Esophagus muscularis mucosa (tissue), 4 donors: Measurements from ENCODE around the gene ADAM8. TPM values are rescaled to one million over a fixed set of nuclear protein-coding genes. Genes with fewer than 3 reads are reported as not detected.

ENCODE experiments used
- DNase-seq: peaks from one replicate; pipeline ENCODE4 v3.0.0-alpha.2; 2017; ENCODE audit errors: extremely low spot score
- H3K27ac ChIP-seq, 4 donors: fragments of 200-600 bp; sonication (generic); replicated peaks in 1 of 4; 1 replicate in 3 of 4; 2 replicates in 1 of 4; pipeline ENCODE4 v1.5.1; 2016 to 2019; ENCODE audit warnings: mild to moderate bottlenecking in 1 of 4
- H3K27me3 ChIP-seq, 4 donors: fragments of 200-600 bp; sonication (generic); one replicate each; pipeline versions ENCODE4 v1.5.1 to v1.6.0; 2016 to 2019
- H3K36me3 ChIP-seq, 4 donors: fragments of 200-600 bp; sonication (generic); one replicate each; pipeline ENCODE4 v1.5.1; 2016 to 2019
- H3K4me1 ChIP-seq, 4 donors: fragments of 200-600 bp; sonication (generic); one replicate each; pipeline ENCODE4 v1.5.1; 2016 to 2019
- H3K4me3 ChIP-seq, 4 donors: fragments of 200-600 bp; sonication (generic); 1 replicate in 2 of 4; 2 replicates in 2 of 4; pipeline ENCODE4 v1.5.1; 2016 to 2019; ENCODE audit warnings: mild to moderate bottlenecking in 4 of 4, moderate library complexity in 1 of 4
- H3K9me3 ChIP-seq, 4 donors: fragments of 200-600 bp; sonication (generic); 1 replicate in 3 of 4; 2 replicates in 1 of 4; pipeline ENCODE4 v1.5.1; 2016 to 2019
- CTCF ChIP-seq, 3 experiments: fragments of 200-600 bp in 2 of 3; fragments of 450-650 bp in 1 of 3; sonication (generic) in 2 of 3; IDR thresholded peaks; one replicate each; pipeline ENCODE4 v1.5.1; 2017 to 2019; ENCODE audit warnings: antibody characterized with exemption in 3 of 3, mild to moderate bottlenecking in 2 of 3, moderate library complexity in 1 of 3
- EP300 ChIP-seq: sonication (generic); formaldehyde crosslinking; IDR thresholded peaks from one replicate; pipeline ENCODE4 v1.6.1; 2017; ENCODE audit warnings: antibody characterized with exemption
- POLR2A ChIP-seq: fragments of 450-650 bp; IDR thresholded peaks from one replicate; pipeline ENCODE4 v1.6.1; 2017; ENCODE audit warnings: antibody characterized with exemption, moderate library complexity, mild to moderate bottlenecking, low read depth
- POLR2AphosphoS5 ChIP-seq, 2 donors: sonication (generic); formaldehyde crosslinking; IDR thresholded peaks; one replicate each; pipeline ENCODE4 v1.6.1; 2017; ENCODE audit warnings: antibody characterized with exemption in 2 of 2
- WGBS: methylation state at CpG from one replicate; pipeline ENCODE4 v1.1.5; 2018; 5-methylcytosine and 5-hydroxymethylcytosine counted together
- intact Hi-C: fragments of 100-400 bp; cut with DNase I; formaldehyde crosslinking; loops from one replicate; pipeline ENCODE4 v1.15.1; 2023
- total RNA-seq, 4 donors: library from RNA; depleted of rRNA; stranded (reverse); fragments of >200 nt; gene quantifications; one replicate each; pipeline versions ENCODE4 v1.1.0 to v1.2.1, GENCODE V29; 2016

The ADAM8 gene
- total RNA-seq, 4 donors from 2014 or later: 1.2 to 8.9 (median 2.3) TPM

- intact Hi-C loops: no loop called here
- H3K27ac ChIP-seq: no peak overlapping the region
- 99% methylated on average over 10 of the region's 11 CpGs for WGBS
- H3K27me3 ChIP-seq: peaks cover 0 to 57% (median 6%) of the 10 kb centered on the region in 4 donors
- no peak for DNase-seq
- no peak for TF ChIP-seq POLR2AphosphoS5 (IDR thresholded peaks at IDR 0.05)
- no peak for TF ChIP-seq CTCF (IDR thresholded peaks at IDR 0.05)
- no peak for TF ChIP-seq EP300
- no peak for TF ChIP-seq POLR2A
- no peaks in the 10 kb centered on the region for H3K9me3 ChIP-seq
- H3K36me3 ChIP-seq: no peaks in the 10 kb centered on the region
- peaks cover 0 to 4% (median 0%) of the 10 kb centered on the region in 4 donors for H3K4me1 ChIP-seq
- H3K4me3 ChIP-seq: no peak overlapping the region
Observed at GRCh38 chr10:133221331-133221730, 55.3 kb downstream of the ADAM8 start.

GRCh38 chr10:133219782-133220181 lies 56.9 kb downstream of the ADAM8 start:
- peaks cover 0 to 4% (median 0%) of the 10 kb centered on the region in 4 donors for H3K4me1 ChIP-seq
- peaks cover 0 to 44% (median 6%) of the 10 kb centered on the region in 4 donors for H3K27me3 ChIP-seq
- H3K27ac ChIP-seq: no peak overlapping the region
- intact Hi-C loops: no loop called here
- no peaks in the 10 kb centered on the region for H3K36me3 ChIP-seq
- no CpG with 5 or more reads among the region's 28 CpGs for WGBS
- DNase-seq: no peak
- TF ChIP-seq EP300 (no peak), POLR2AphosphoS5 (IDR thresholded peaks at IDR 0.05) (no peak), POLR2A (no peak), CTCF (IDR thresholded peaks at IDR 0.05) (no peak)
- no peak overlapping the region for H3K4me3 ChIP-seq
- H3K9me3 ChIP-seq: no peaks in the 10 kb centered on the region

- Histone ChIP-seq H3K9me3 (no peaks in the 10 kb centered on the region), H3K4me3 (no peak overlapping the region), H3K27ac (no peak overlapping the region), H3K27me3 (peaks cover 0 to 46% (median 6%) of the 10 kb centered on the region in 4 donors), H3K4me1 (peaks cover 0 to 4% (median 0%) of the 10 kb centered on the region in 4 donors), H3K36me3 (no peaks in the 10 kb centered on the region)
- intact Hi-C loops: no loop called here
- 78% methylated on average over 12 of the region's 20 CpGs for WGBS
- TF ChIP-seq CTCF (IDR thresholded peaks at IDR 0.05): no peak
- no peak for TF ChIP-seq POLR2AphosphoS5 (IDR thresholded peaks at IDR 0.05)
- no peak for TF ChIP-seq POLR2A
- TF ChIP-seq EP300: no peak
- DNase-seq: no peak
Observed at GRCh38 chr10:133218891-133219290, 57.8 kb downstream of the ADAM8 start.

GRCh38 chr10:133217800-133218589 lies 58.7 kb downstream of the ADAM8 start:
- TF ChIP-seq CTCF (IDR thresholded peaks at IDR 0.05) (no peak), EP300 (no peak)
- no peaks in the 10 kb centered on the region for H3K9me3 ChIP-seq
- no peak overlapping the region for H3K27ac ChIP-seq
- peaks cover 0 to 53% (median 6%) of the 10 kb centered on the region in 4 donors for H3K27me3 ChIP-seq
- no peak for DNase-seq
- H3K4me3 ChIP-seq: no peak overlapping the region
- intact Hi-C loops: no loop called here
- H3K36me3 ChIP-seq: no peaks in the 10 kb centered on the region
- 87% methylated on average over 17 of the region's 25 CpGs for WGBS
- peaks cover 0 to 4% (median 0%) of the 10 kb centered on the region in 4 donors for H3K4me1 ChIP-seq

GRCh38 chr10:133216776-133217175 lies 59.9 kb downstream of the ADAM8 start:
- DNase-seq: no peak
- no peak overlapping the region for H3K27ac ChIP-seq
- TF ChIP-seq EP300 (no peak), POLR2A (no peak), CTCF (IDR thresholded peaks at IDR 0.05) (no peak), POLR2AphosphoS5 (IDR thresholded peaks at IDR 0.05) (no peak)
- H3K9me3 ChIP-seq: no peaks in the 10 kb centered on the region
- intact Hi-C loops: no loop called here
- H3K4me3 ChIP-seq: no peak overlapping the region
- H3K27me3 ChIP-seq: peaks cover 0 to 63% (median 6%) of the 10 kb centered on the region in 4 donors
- H3K36me3 ChIP-seq: no peaks in the 10 kb centered on the region
- WGBS: 85% methylated on average over 26 of the region's 26 CpGs
- peaks cover 0 to 4% (median 0%) of the 10 kb centered on the region in 4 donors for H3K4me1 ChIP-seq
